IPS-11a (cell line): ENCODE measurements around the gene RHOBTB3.

ENCODE experiments used
- H3K4me3 ChIP-seq: one replicate; pipeline ENCODE4 v1.5.1; 2013; ENCODE audit warnings: low read depth, low read length, control low read depth

RHOBTB3 gene

GRCh38 chr5:95761771-95762651, 30.9 kb downstream of the RHOBTB3 start:
- no peak overlapping the region for H3K4me3 ChIP-seq

GRCh38 chr5:95762652-95763041, 31.5 kb downstream of the RHOBTB3 start:
- no peak overlapping the region for H3K4me3 ChIP-seq

- H3K4me3 ChIP-seq: no peak overlapping the region
These were observed 32.8 kb downstream of the RHOBTB3 start for GRCh38 chr5:95763941-95764340.

GRCh38 chr5:95768731-95769130, 37.6 kb downstream of the RHOBTB3 start:
- no peak overlapping the region for H3K4me3 ChIP-seq

- H3K4me3 ChIP-seq: no peak overlapping the region
These were observed 39.9 kb downstream of the RHOBTB3 start for GRCh38 chr5:95770830-95771708.

GRCh38 chr5:95771892-95772291, 40.8 kb downstream of the RHOBTB3 start:
- no peak overlapping the region for H3K4me3 ChIP-seq

- H3K4me3 ChIP-seq: no peak overlapping the region
These were observed 42.4 kb downstream of the RHOBTB3 start for GRCh38 chr5:95773335-95774059.

GRCh38 chr5:95777441-95777840, 46.3 kb downstream of the RHOBTB3 start:
- no peak overlapping the region for H3K4me3 ChIP-seq

GRCh38 chr5:95778713-95779436, 47.7 kb downstream of the RHOBTB3 start:
- H3K4me3 ChIP-seq: no peak overlapping the region

GRCh38 chr5:95779611-95780010, 48.5 kb downstream of the RHOBTB3 start:
- no peak overlapping the region for H3K4me3 ChIP-seq

GRCh38 chr5:95780597-95780996, 49.5 kb downstream of the RHOBTB3 start:
- no peak overlapping the region for H3K4me3 ChIP-seq

GRCh38 chr5:95781101-95781583, 50.0 kb downstream of the RHOBTB3 start:
- no peak overlapping the region for H3K4me3 ChIP-seq

- H3K4me3 ChIP-seq: no peak overlapping the region
These were observed 51.0 kb downstream of the RHOBTB3 start for GRCh38 chr5:95782181-95782580.

GRCh38 chr5:95783661-95784060, 52.5 kb downstream of the RHOBTB3 start:
- H3K4me3 ChIP-seq: no peak overlapping the region

- no peak overlapping the region for H3K4me3 ChIP-seq
These were observed 53.6 kb downstream of the RHOBTB3 start for GRCh38 chr5:95784514-95785302.

GRCh38 chr5:95786821-95787418, 55.8 kb downstream of the RHOBTB3 start:
- H3K4me3 ChIP-seq: no peak overlapping the region

GRCh38 chr5:95788493-95788892, 57.4 kb downstream of the RHOBTB3 start:
- no peak overlapping the region for H3K4me3 ChIP-seq

- H3K4me3 ChIP-seq: no peak overlapping the region
These were observed 60.6 kb downstream of the RHOBTB3 start for GRCh38 chr5:95791751-95792150.

- no peak overlapping the region for H3K4me3 ChIP-seq
These were observed 63.0 kb downstream of the RHOBTB3 start for GRCh38 chr5:95794070-95794516.
